ENCODE results near the gene CENPQ.

DNA sequence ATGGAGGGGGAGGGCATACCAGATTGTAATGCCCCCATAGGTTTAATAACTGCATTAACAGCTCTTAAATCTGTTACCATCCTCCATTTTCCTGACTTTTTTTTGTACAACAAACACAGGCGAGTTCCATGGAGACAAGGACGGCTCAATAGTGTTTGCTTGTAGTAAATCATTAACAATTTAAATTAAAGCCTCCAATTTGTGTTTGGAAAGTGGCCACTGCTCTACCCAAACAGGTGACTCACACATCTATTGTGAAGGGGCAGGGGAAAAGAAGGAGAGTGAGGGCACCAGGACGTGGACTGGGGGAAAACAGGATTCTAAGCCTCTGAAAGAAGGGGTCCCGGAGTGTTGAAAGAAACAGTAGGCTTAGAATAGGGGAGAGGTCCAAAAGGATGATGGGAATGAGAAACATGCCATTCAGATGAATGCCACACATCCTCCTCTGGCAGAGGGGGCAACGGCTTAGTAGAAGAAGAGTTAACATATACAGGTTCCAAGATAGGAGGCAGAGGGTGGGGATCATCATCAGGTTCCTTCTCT lies 43.5 kb downstream of the CENPQ start:
- no peak for TF ChIP-seq POLR2A (IDR thresholded peaks at IDR 0.05; ENCODE audit: low read length)
- no peak for TF ChIP-seq GATA1 (IDR thresholded peaks at IDR 0.05; ENCODE audit: low read depth, low read length)
